Measurements from ENCODE around the gene MCC. TPM values are rescaled to one million over a fixed set of nuclear protein-coding genes. Genes with fewer than 3 reads are reported as not detected.

The MCC gene
- polyA plus RNA-seq, 1 donor, result 33.2 TPM

DNA sequence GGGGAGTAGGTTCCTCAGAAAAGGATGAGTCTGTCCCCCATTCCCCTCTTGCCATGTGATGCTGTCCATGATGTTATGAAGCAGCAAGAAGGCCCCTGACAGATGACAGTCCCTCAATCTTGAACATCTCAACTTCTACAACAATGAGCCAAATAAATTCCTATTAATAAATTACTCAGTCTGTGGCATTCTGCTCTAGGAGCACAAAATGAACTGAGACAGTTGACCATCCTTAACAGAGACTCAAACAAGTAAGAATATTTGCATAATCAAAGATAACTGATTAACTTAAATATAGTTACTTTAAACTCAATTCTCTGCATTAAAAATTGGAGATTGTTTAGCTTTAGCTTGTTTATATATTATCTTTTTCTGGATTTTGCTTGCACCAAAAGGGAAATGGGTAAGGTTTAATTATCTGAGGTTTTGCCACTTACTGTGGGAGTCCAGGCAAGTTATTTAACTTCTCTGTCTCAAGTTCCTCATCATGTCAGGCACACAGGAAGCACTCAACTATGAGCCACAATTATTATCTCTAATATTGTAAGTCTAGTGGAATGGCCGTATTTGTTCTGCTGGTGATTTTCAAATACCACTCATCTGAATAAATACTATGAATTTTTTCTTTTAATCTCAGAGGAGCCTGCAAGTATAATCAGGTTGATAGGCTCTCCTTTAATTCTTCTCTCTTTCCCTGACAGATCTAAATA, 216.4 kb downstream of the MCC start:
- DNase-seq, result no peak

DNA sequence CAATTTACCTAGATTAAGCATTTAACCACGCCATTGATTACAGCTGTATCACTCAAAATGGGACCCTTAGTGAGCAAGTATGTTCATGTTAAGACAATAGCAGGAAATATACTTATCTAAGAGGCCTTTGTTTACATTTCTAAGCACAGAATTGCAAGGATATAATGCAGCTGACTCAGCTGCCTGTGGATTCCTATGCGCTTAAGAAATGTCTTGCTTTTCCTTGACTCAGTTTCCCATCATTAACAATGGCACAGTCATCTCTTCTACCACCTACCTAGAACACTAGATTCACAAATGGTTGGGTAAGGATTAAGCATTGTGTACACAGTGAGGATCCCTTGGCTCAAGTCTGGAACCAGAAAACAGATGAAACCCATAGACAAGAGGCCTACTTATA, 217.2 kb downstream of the MCC start:
- no peak for DNase-seq

DNA sequence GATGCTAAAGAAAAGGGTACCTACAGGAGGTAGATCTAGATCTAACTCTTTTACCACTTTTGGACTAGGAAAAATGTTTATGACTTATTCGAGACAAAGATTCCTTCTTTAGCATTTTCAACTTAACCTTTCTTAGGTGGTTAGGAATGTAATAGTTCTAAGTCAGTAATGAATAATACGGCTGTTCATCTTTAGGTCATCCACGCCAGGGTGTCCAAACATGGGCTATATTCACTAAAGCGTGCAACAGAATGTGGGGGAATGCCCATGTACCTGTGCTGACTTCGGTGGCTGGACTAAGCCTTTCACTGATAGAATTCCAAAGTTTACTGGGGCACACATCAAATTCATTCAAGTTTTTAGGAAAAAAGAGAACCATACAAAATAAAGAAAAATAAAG, 218.2 kb downstream of the MCC start:
- DNase-seq, result no peak

DNA sequence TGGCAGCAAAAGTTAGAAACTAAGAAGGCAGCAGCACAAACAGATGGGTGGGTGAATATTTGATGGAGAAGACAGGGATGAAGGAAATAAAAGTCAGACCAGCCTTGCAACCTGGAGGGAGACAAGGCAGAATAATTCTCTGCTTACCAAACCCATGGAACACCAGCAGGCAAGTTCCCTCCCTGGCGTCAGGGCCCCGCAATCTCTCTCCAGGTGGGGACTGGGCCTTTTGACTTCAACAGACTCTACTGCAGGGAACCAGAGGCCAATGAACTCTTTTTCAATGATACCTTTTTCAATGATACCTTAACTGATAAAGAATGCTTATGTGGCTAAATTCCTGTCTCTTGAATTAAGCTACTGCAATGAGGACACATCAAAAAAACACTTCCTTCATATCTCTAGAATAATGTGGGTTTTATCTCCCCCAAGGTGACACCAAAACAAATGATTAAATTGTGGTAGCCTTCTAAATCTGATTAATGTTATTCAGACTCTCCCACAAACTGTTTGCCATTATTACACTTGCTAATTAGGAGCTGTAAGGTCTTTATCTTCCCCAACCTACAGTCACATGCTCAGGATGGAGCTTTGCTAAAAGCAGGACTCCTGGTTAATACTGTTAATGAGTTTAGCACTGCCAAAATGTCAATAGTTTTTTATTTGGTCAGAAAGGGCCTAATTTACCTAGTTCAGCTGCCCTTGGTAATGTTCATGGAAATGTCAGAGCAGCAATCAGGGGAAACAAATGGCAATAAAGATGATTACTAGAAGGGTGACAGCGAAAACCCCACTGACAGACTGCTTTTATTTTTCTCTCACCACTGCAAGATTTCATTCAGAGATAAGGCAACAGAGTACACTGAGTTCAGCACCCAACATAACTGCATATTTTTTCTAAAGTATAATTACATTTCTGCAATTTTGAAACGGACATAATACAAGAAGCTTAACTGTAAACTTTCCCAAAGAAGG, 218.9 kb downstream of the MCC start:
- DNase-seq, result no peak

DNA sequence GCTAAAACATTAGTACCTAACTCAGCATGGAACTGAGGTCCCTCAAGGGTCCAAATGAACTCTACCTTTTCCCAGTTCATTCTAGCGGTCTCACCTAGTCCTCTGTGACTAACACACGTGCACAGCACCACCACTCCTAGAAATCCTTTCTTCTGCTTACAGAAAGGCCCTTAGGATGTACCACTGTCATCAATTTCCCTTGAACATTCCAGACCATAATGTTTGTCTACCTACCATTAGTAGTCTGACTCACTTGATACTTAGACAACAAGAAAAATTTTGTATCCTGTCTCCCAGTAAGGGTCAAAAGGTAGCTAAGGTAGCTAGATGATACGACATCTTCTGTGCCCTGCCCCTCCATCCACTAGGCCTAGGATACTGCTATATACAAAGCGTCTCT, 220.0 kb downstream of the MCC start:
- DNase-seq, result no peak

DNA sequence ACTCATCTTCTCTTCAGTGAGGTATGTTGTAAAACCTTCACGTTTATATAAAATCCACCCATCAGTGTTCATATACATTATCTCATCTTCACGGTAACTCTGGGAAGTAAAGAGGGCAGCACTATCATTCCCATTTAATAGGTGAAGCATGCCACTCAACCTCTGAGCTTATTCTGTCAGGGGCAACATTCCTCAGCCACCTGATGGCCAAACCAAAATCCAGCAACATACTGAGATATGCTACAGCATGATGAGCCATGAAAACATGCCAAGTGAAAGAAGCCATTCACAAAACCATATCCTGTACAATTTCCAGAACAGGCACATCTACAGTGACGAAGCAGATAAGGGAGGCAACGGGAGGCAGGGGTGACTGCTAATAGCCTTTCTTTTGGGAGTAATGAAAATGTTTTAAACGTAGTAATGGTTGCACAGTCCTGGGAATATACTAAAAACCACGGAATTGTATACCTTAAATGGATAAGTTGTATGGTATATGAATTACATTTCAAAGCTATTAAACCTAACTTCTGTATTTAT, 220.8 kb downstream of the MCC start:
- DNase-seq, result no peak

DNA sequence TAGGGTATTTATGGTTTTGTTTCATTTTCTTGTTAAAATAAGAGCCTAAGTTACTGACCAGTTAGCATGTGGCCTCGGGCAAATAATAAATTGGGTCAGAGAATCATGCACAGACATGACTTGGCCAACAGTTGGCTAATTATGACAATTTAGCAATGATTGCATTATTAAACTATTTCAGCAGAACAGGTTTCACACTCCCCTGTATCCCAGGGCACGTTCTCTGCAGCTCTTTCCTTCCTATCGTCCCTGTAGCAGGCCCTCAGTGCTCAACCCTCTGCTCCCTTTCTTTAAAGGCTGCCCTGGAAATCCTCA, 221.4 kb downstream of the MCC start:
- DNase-seq, result no peak

DNA sequence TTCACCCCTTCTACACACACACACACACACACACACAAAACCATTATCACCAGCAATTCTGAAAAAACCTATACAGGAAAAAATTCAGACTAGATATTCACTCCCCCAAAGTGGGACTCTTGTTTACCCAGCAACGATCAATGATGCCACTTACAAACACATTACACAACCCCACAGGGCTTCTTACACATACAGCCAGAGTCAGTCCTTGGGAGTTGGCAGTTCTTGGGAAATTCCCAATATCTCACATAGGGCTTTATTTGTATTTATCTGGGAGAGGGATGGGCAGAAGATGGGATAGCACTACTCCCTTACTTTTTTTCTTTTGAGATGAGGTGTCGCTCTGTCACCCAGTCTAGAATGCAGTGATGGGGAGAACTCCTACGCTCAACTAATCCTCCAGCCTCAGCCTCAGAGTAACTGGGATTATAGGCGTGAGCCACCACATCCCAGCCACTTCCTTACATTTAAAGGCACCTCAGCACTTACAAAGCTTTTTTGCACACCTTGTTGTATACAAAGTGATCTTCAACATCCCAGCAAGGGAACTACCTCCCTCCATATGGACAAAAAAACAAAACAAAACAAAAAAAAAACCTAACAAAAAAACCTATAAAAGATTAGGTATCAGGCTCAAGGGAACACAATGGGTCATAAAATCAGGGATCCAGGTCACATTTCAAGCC, 221.9 kb downstream of the MCC start:
- no peak for DNase-seq

DNA sequence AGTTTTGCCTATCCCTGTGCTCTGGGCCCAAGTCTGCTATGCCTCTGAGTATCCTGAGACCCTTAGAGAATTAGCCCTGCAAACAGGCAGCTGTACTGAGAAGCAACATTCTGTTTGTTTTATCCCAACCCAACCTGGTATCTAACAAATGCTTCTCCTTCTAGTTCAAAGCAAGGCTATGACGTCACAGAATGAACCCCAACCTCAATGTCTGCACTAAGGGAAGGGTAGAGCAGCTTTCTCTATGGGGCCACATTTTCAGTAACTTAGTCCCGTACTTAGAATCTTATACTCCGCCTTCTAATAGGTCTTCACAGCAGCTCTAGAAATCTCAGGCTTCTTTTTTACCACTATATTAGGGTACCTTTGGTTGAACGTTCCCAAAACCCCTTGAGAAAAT, 223.1 kb downstream of the MCC start:
- no peak for DNase-seq

DNA sequence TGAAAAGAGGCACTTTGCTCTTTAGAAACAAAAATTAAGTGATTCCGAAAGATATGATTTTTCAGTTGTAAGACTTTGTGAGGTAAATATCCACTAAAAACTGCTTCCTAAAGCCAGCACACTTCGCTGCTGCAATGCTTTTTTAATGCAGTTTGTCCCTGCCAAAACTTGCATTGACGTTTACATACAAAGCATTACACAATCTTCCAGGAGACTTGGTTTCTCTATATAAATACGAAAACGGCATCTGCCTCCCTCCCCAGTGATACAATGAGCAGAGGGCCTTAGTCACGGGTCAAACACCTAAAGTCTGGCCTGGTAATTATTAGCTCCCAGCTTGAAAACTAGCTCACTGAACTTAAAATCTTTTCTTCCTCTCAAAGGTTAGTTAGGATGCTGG, 224.2 kb downstream of the MCC start:
- DNase-seq, result no peak

DNA sequence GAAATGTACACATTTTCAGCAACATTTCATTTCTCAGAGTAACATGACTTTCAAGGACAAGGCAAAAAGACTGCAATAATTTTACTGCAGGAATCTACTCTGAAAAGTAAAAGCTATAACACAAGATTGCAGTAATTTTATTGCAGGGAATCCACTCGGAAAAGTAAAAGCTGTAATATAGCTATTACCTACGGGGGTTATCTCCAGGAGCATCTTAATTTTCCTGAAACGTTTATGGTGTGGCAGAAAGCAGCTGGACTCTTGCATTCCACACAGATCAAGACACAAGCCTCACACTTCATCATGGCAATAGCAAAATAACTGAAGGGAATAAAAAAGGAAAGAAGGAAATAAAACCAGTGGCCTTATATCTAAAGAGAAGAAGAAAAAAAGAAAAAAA, 224.7 kb downstream of the MCC start:
- no peak for DNase-seq

DNA sequence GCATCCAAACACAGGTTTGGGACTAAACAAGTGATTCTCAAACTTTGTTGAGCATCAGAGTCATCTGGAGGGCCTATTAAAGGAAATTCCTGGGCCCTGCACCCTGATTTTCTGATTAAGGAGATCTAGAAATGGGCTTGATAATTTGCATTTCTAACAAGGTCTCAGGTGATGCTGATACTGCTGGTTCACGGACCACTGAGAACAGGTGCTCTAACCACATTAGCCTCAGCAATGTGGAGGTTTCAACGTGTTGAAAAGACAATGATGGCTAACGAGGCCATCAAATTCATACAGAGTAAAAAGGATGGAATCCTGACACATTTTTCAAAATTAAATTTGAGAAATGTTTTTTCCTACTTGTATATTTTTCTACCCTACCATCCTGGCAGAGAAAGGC, 225.6 kb downstream of the MCC start:
- no peak for DNase-seq

DNA sequence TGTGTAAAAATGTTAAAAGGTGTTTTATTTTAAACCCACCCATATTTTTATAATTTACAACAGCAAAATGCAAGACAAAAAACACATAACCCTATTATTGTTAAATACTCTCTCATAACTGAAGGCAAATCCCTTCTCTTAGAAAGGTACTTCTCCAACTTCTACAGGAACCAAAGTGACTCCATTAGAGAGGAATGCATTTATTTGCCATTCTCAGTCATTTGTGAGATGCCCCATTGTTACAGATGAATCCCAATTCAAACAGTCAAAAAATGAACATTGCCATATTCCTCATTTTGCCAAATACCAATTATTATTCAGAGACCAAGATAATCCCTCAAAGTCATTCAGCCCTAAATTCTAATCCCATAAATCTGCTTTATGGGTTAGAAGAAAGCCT, 229.2 kb downstream of the MCC start:
- no peak for DNase-seq

DNA sequence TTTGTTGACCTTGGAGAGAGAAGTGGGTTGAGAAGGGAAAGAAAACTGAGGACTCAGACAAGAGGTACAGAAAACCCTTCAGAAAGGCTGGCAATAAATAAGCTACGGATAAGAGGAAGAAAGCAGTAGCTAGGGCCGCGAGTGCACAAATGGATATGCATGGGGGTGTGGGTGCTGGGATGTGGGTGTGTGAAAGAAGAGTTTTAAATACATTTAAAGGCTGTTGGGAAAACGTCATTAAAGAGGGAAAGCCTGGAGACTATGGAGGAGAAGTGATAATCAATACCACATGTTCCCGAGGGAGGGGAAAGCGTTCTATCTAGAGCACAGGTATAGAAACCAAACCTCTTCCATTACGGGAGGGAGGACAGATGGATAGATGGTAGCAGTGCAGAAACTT, 230.7 kb downstream of the MCC start:
- DNase-seq, result no peak

DNA sequence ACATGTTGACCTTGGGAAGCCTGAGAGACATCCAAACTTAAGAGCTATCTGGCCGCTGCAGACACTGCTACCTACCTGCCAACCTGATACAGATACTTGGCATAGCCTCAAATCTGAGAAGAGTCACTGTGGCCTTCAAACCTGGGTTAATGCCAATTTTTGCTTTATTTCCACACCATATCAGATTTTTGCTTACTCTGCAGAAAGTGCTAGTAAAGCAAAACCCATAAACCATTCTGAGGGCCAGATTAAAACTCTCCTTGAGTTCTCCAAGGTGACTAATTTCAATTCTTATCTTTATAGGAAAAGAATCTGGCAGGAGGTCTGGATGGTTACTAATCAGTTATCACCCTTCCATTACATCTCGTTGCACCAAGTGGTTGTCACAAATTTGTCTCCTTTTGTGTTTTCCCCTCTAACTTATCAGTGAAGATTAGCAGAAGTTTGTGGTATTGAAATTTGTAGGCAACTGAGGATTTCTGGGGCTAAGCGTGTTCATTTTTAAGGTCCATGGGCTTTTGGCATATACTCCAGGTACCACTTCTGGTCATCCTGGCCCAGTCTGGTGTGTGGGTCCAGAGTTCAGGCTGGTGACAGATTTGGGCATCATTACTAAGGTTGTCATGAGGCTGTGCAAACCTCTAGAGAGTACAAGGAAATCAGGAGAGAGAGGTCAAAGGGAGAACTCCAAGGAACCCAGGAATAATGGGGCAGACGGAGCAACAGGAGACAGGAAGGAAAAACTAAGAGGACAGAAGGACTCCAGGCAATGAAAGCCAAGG, 231.4 kb downstream of the MCC start:
- DNase-seq, result no peak

DNA sequence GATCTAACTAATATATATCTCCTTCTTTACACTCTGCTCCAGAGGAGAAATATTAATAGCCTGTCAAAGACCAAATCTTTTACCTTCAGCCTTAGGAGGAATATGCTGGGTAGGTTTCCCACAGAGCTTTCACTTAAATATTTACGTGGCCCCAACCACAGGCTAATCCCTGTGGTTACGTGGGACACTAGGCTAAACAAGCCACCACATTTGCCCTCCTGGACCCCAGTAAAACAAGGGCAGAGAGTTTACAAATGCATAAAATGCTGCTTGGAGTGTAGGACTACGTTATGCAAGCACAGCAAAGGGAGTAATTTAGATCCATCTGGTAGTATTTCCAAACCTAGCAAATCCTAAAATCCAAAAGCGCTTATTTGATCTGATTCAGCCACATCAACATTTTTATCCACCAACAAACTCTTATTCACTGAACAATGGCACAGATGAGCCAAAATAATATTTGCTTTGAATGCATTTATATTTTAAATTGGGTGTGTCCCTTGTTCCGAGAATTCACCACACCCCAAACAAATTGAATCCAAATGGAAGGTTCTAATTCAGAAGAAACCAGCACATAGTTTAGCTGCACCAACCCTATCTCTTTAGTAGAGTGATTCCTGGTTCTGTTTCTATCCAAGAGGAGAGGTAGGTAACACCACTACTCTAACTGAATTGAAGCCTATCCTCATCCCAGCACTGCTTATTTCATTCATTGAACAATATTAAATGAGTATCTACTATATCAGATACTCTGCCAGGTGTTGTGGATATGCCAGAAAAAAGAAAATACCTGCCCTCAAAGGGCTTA, 232.5 kb downstream of the MCC start:
- DNase-seq, result no peak

DNA sequence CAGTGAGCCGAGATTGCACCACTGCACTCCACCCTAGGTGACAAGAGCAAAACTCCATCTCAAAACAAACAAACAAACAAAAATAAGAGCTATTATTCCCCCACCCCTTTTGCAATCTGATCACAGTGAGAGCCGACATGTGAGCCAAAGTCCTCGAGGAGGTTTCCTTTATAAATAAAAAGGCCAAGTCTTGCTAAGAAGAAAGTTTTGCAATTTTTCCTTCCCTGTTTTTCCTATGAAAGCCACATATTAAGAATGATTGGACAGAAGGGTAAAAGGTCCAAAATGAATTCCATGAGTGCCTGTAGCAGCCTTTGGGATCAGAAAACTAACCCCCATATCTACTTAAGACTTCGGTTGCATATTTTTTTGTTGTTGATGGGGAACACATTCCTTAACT, 233.1 kb downstream of the MCC start:
- DNase-seq, result no peak

DNA sequence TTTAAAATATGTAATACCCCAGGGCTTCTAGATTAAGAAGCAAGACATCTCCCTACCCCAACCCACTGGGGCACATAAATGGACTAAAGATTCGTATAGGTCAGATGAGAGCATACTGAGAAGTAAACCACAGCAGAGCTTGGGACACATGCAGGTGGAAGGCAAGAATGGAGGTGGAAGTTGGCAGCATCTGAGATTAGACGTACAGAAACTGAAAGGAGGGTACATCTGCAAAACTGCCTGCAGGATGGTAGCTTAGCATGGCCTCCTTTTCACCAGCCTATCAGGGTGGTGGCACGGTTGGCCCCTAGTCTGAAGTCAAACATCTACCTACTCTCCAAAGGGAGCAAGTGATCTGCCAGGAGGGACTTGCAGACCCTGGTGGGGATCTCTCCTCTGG, 235.2 kb downstream of the MCC start:
- DNase-seq, result no peak

DNA sequence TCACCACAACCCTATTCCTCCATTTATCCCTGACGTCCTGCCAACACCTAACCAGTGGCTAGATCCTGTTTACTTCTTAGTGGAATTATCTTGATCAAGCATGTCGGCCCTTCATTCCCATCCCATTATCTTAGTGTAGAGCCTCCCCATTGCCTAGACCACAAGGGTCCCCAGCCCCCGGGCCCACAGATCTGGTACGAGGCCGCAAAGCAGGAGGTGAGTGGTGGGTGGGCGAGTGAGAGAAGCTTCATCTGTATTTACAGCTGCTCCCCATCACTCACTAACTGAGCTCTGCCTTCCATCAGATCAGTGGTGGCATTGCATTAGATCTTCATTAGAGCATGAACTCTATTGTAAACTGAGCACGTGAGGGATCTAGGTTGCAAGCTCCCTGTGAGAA, 236.2 kb downstream of the MCC start:
- no peak for DNase-seq

DNA sequence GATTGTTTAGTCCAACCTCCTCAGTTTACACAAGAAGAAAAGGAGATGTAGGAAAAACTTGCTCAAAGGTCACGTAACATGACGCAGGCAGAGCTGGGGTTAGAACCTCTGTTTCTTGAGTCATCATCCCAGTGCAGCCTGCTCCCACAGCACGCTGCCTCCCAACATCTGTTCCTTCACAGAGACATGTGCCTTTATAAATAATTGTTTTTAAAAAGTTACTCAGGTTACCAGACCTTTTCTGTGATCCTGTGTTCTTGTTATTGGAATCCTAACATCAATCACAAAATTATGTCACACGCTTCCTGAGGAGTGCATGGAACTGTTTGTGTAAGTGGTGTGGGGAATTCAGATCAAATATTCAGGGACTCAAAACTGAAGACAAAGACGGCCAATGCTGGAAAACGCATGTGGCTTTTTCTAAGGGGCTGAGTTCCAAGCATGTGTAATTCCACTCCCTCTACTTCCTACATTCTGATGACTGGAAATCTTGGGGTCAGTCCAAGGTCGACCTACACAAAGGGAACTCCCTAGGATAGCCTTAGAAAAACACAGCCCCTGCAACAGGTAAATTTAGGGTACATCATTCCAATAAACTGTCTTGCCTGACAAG, 237.8 kb downstream of the MCC start:
- peak; percentile 48 for DNase-seq

DNA sequence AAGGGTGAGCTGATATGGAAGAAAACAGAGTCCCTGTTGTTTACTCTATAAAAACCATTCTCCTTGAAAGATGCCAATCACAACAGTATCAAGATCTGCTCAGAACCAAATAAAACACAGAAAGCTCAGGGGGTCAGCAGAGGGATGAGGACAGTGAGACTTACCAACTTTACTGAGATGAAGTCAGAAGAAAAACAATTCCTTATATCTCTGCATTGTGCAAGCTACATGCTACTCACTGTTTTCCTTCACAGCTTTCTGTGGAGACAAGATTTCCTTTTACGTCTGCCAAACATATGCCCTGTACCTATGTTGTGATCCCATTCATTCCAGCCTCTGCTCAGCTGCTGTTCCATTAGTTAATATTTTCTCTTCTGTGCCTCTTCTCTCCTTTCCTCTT, 239.0 kb downstream of the MCC start:
- no peak for DNase-seq

All from left kidney (tissue), 2 donors.